ENCODE data around the gene FAM47C. TPM values are rescaled to one million over a fixed set of nuclear protein-coding genes. Genes with fewer than 3 reads are reported as not detected.
A peak's percentile ranks its signal among the peaks of the same experiment; 100 is the strongest.
"Not testable (repeated sequence)": the region's sequence is repeated elsewhere in the genome, so short reads cannot be mapped to it uniquely, and the experiment has no call there.

The FAM47C gene
- total RNA-seq = not detected

GRCh38 chrX:37008182-37008581 lies at the start of gene FAM47C:
Gene FAM47C, plus strand, starts transcription at chrX:37008366. Its CDS starts 45 bp downstream, at chrX:37008411.
- H3K27ac ChIP-seq; H3K9me3 ChIP-seq; DNase-seq; H3K4me1 ChIP-seq; H3K36me3 ChIP-seq (replicated peaks in 1 of 2; ENCODE audit: insufficient read depth in 1 of 2, low read depth in 2 of 2); H3K4me3 ChIP-seq; ATAC-seq; H3K27me3 ChIP-seq; intact Hi-C loops (cut with DNase I): not testable (repeated sequence)
- 70 to 91% methylated on average over 15 to 22 of the region's 24 CpGs for WGBS, 2 donors

- Histone ChIP-seq H3K36me3 (replicated peaks in 1 of 2; ENCODE audit: insufficient read depth in 1 of 2, low read depth in 2 of 2) (no peaks in the 10 kb centered on the region), H3K4me3 (no peak overlapping the region), H3K4me1 (no peaks in the 10 kb centered on the region), H3K9me3 (no peaks in the 10 kb centered on the region), H3K27ac (no peak overlapping the region), H3K27me3 (no peaks in the 10 kb centered on the region)
- ATAC-seq (no peak), DNase-seq (no peak)
- no peak for TF ChIP-seq POLR2A (IDR thresholded peaks at IDR 0.05)
- TF ChIP-seq CTCF (IDR thresholded peaks at IDR 0.05) = no peak
- intact Hi-C loops (cut with DNase I) = no loop called here
- 39 to 62% methylated on average over 10 of the region's 10 CpGs for WGBS, 2 donors
These were observed 46.6 kb upstream of the FAM47C start for GRCh38 chrX:36961590-36961989.

- peak in 3 of 4 donors; percentile 2 to 31 (median 19) for DNase-seq
- no peaks in the 10 kb centered on the region for H3K36me3 ChIP-seq (replicated peaks in 1 of 2; ENCODE audit: insufficient read depth in 1 of 2, low read depth in 2 of 2)
- H3K4me1 ChIP-seq = no peaks in the 10 kb centered on the region
- no peak overlapping the region for H3K27ac ChIP-seq
- TF ChIP-seq POLR2A (IDR thresholded peaks at IDR 0.05) = no peak
- no peak for TF ChIP-seq CTCF (IDR thresholded peaks at IDR 0.05)
- no peaks in the 10 kb centered on the region for H3K27me3 ChIP-seq
- 7 to 13% methylated on average over 6 to 37 of the region's 63 CpGs for WGBS, 2 donors
- H3K4me3 ChIP-seq = no peak overlapping the region
- intact Hi-C loops (cut with DNase I) = no loop called here
- H3K9me3 ChIP-seq = no peaks in the 10 kb centered on the region
- ATAC-seq = peak; percentile 18
These were observed 44.9 kb upstream of the FAM47C start for GRCh38 chrX:36963069-36963808.

GRCh38 chrX:36963852-36964251 lies 44.3 kb upstream of the FAM47C start:
- ATAC-seq (peak; percentile 15), DNase-seq (no peak)
- Histone ChIP-seq H3K27ac (no peak overlapping the region), H3K9me3 (no peaks in the 10 kb centered on the region), H3K4me3 (no peak overlapping the region), H3K36me3 (replicated peaks in 1 of 2; ENCODE audit: insufficient read depth in 1 of 2, low read depth in 2 of 2) (no peaks in the 10 kb centered on the region), H3K4me1 (no peaks in the 10 kb centered on the region), H3K27me3 (no peaks in the 10 kb centered on the region)
- TF ChIP-seq CTCF (IDR thresholded peaks at IDR 0.05) (no peak), POLR2A (IDR thresholded peaks at IDR 0.05) (no peak)
- 0 to 4% methylated on average over 3 to 13 of the region's 45 CpGs for WGBS, 2 donors
- intact Hi-C loops (cut with DNase I) = no loop called here

- Histone ChIP-seq H3K9me3 (no peaks in the 10 kb centered on the region), H3K27ac (no peak overlapping the region), H3K4me1 (no peaks in the 10 kb centered on the region), H3K4me3 (no peak overlapping the region), H3K36me3 (replicated peaks in 1 of 2; ENCODE audit: insufficient read depth in 1 of 2, low read depth in 2 of 2) (no peaks in the 10 kb centered on the region), H3K27me3 (no peaks in the 10 kb centered on the region)
- no peak for DNase-seq
- intact Hi-C loops (cut with DNase I) = no loop called here
- no peak for TF ChIP-seq POLR2A (IDR thresholded peaks at IDR 0.05)
- TF ChIP-seq CTCF (IDR thresholded peaks at IDR 0.05) = no peak
- ATAC-seq = no peak
These were observed 34.6 kb upstream of the FAM47C start for GRCh38 chrX:36973575-36973974.

Measured in body of pancreas (tissue), 4 donors.